Mucosa of descending colon (tissue), 3 donors: ENCODE data around the gene MAP6D1. TPM values are rescaled to one million over a fixed set of nuclear protein-coding genes. Genes with fewer than 3 reads are reported as not detected.
"Not testable (repeated sequence)": the region's sequence is repeated elsewhere in the genome, so short reads cannot be mapped to it uniquely, and the experiment has no call there.

ENCODE experiments used
- ATAC-seq: fragments of 200-7000 bp; cut with Tn5 transposase; one replicate; pipeline ENCODE4 v1.9.1; 2020; ENCODE audit warnings: mild to moderate bottlenecking, moderate library complexity
- DNase-seq, 3 donors: peaks; one replicate each; pipeline ENCODE4 v3.0.0-alpha.2; 2020
- H3K36me3 ChIP-seq: fragments of 200-600 bp; one replicate; pipeline ENCODE4 v1.8.0; 2021; ENCODE audit warnings: low read depth, mild to moderate bottlenecking
- H3K4me1 ChIP-seq: fragments of 200-600 bp; one replicate; pipeline ENCODE4 v1.8.0; 2021; ENCODE audit warnings: low read depth, mild to moderate bottlenecking
- H3K4me3 ChIP-seq: fragments of 200-600 bp; one replicate; pipeline ENCODE4 v1.8.0; 2021; ENCODE audit warnings: mild to moderate bottlenecking
- H3K9me3 ChIP-seq: fragments of 200-600 bp; one replicate; pipeline ENCODE4 v1.8.0; 2021; ENCODE audit warnings: mild to moderate bottlenecking
- CTCF ChIP-seq: fragments of 200-600 bp; IDR thresholded peaks from one replicate; pipeline ENCODE4 v1.8.0; 2022; ENCODE audit warnings: antibody characterized with exemption, mild to moderate bottlenecking
- intact Hi-C, 2 donors: fragments of 100-400 bp; cut with DNase I in 1 of 2; cut with micrococcal nuclease in 1 of 2; formaldehyde crosslinking; loops; one replicate each; pipeline versions ENCODE4 v1.11.0 to v1.11.1; 2022; cut with DNase I, micrococcal nuclease
- total RNA-seq, 3 donors: library from RNA; stranded (reverse); fragmentation: NEBNext Ultra II Directional in 2 of 3; extraction: Animal tissue kit (Norgen Biotek cat#: 25700) in 2 of 3; gene quantifications; one replicate each; pipeline versions ENCODE4 v1.2.1 to v1.2.4, GENCODE V29; 2021 to 2023
- donor health status: DM: no; HTN: no; CAD: no; lungs with moderate emphysema.
- donor health status: DM: no; HTN: no; CAD: no.
- donor health status: DM: no; HTN: yes; CAD: no.

MAP6D1 gene
- total RNA-seq, 3 donors from 2014 or later, result 0.55 to 3.1 (median 1.2) TPM

GRCh38 chr3:183789826-183790225 is 35.6 kb downstream of the MAP6D1 start:
- ATAC-seq, result no peak
- no peaks in the 10 kb centered on the region for H3K9me3 ChIP-seq
- intact Hi-C loops, result no loop called here
- peaks cover 3% of the 10 kb centered on the region for H3K36me3 ChIP-seq
- H3K4me3 ChIP-seq, result no peak overlapping the region
- no peak for DNase-seq
- no peak for TF ChIP-seq CTCF
- H3K4me1 ChIP-seq, result no peaks in the 10 kb centered on the region

- H3K4me3 ChIP-seq, DNase-seq, H3K9me3 ChIP-seq, ATAC-seq, H3K4me1 ChIP-seq, intact Hi-C loops, H3K36me3 ChIP-seq: not testable (repeated sequence)
Measured at GRCh38 chr3:183784503-183784902, 40.9 kb downstream of the MAP6D1 start.

- H3K4me1 ChIP-seq, result no peaks in the 10 kb centered on the region
- no peaks in the 10 kb centered on the region for H3K9me3 ChIP-seq
- no peak for TF ChIP-seq CTCF
- H3K36me3 ChIP-seq, result peaks cover 3% of the 10 kb centered on the region
- intact Hi-C loops, result no loop called here
- ATAC-seq, result no peak
- H3K4me3 ChIP-seq, result no peak overlapping the region
- DNase-seq, result no peak
Measured at GRCh38 chr3:183782576-183783276, 42.7 kb downstream of the MAP6D1 start.

GRCh38 chr3:183781246-183781645 is 44.1 kb downstream of the MAP6D1 start:
- no peaks in the 10 kb centered on the region for H3K9me3 ChIP-seq
- DNase-seq, result no peak
- ATAC-seq, result no peak
- intact Hi-C loops, result no loop called here
- no peak for TF ChIP-seq CTCF
- H3K4me3 ChIP-seq, result no peak overlapping the region
- H3K36me3 ChIP-seq, result no peaks in the 10 kb centered on the region
- H3K4me1 ChIP-seq, result no peaks in the 10 kb centered on the region

GRCh38 chr3:183779896-183780465 is 45.4 kb downstream of the MAP6D1 start:
- ATAC-seq (no peak), DNase-seq (no peak)
- intact Hi-C loops, result no loop called here
- no peaks in the 10 kb centered on the region for H3K4me1 ChIP-seq
- H3K9me3 ChIP-seq, result no peaks in the 10 kb centered on the region
- H3K36me3 ChIP-seq, result no peaks in the 10 kb centered on the region
- H3K4me3 ChIP-seq, result no peak overlapping the region
- TF ChIP-seq CTCF, result no peak

GRCh38 chr3:183777016-183777618 is 48.3 kb downstream of the MAP6D1 start:
- H3K36me3 ChIP-seq, result no peaks in the 10 kb centered on the region
- no peak for ATAC-seq
- intact Hi-C loops, result no loop called here
- no peaks in the 10 kb centered on the region for H3K9me3 ChIP-seq
- no peak for TF ChIP-seq CTCF
- no peaks in the 10 kb centered on the region for H3K4me1 ChIP-seq
- H3K4me3 ChIP-seq, result no peak overlapping the region
- no peak for DNase-seq

- H3K9me3 ChIP-seq, ATAC-seq, DNase-seq, H3K4me1 ChIP-seq, H3K36me3 ChIP-seq, H3K4me3 ChIP-seq, intact Hi-C loops: not testable (repeated sequence)
Measured at GRCh38 chr3:183776451-183776850, 48.9 kb downstream of the MAP6D1 start.
